WTC11 (cell line): ENCODE measurements around the gene CNTNAP5. TPM values are rescaled to one million over a fixed set of nuclear protein-coding genes. Genes with fewer than 3 reads are reported as not detected.

Experiments
- ATAC-seq: fragments of 200-7000 bp; cut with Tn5 transposase; 2 replicates; pipeline ENCODE4 v1.10.0; 2021; ENCODE audit warnings: mild to moderate bottlenecking, moderate library complexity
- CTCF ChIA-PET: fragments of 300-600 bp; sonication (Branson Sonifier 250); formaldehyde crosslinking; loops from one replicate; lab custom pipeline; 2021; ENCODE audit warnings: antibody characterized with exemption; lab: Charles Lee
- POLR2A ChIA-PET: fragments of 350-600 bp; sonication (Branson Sonifier 250); formaldehyde crosslinking; loops from one replicate; lab custom pipeline; 2021; ENCODE audit warnings: antibody characterized with exemption; lab: Charles Lee
- DNase-seq: peaks from one replicate; pipeline ENCODE4 v3.0.0; 2021; ENCODE audit warnings: low spot score
- H3K27ac Mint-ChIP-seq: 2 replicates; pipeline ENCODE4 v1.8.0; 2021; ENCODE audit warnings: mixed read lengths
- H3K27me3 Mint-ChIP-seq: 2 replicates; pipeline ENCODE4 v1.8.0; 2021; ENCODE audit warnings: low read depth, mild to moderate bottlenecking, moderate library complexity, mixed read lengths
- H3K36me3 Mint-ChIP-seq: 2 replicates; pipeline ENCODE4 v1.8.0; 2021; ENCODE audit warnings: mixed read lengths
- H3K4me1 Mint-ChIP-seq: 2 replicates; pipeline ENCODE4 v1.8.0; 2022; ENCODE audit warnings: mixed read lengths
- H3K4me3 Mint-ChIP-seq: 2 replicates; pipeline ENCODE4 v1.8.0; 2021; ENCODE audit warnings: mild to moderate bottlenecking, moderate library complexity, mixed read lengths
- H3K9me3 Mint-ChIP-seq: 2 replicates; pipeline ENCODE4 v1.8.0; 2021; ENCODE audit warnings: mixed read lengths
- CBFB ChIP-seq: sonication (generic); formaldehyde crosslinking; IDR thresholded peaks from 2 replicates; pipeline ENCODE4 v1.8.1; 2022; ENCODE audit warnings: mild to moderate bottlenecking, low read depth, missing genetic modification reagents
- CREM ChIP-seq: sonication (generic); formaldehyde crosslinking; IDR thresholded peaks from 2 replicates; pipeline ENCODE4 v1.8.1; 2022; ENCODE audit warnings: mild to moderate bottlenecking, missing genetic modification reagents, moderate library complexity
- GRHL2 ChIP-seq: fragments of 250-450 bp; sonication (Bioruptor Pico); IDR thresholded peaks from 2 replicates; pipeline ENCODE4 v1.8.0; 2022; ENCODE audit warnings: mild to moderate bottlenecking, moderate library complexity; ENCODE audit not compliant: insufficient replicate concordance, severe bottlenecking
- JUN ChIP-seq: sonication (generic); formaldehyde crosslinking; IDR thresholded peaks from 2 replicates; pipeline ENCODE4 v1.8.0; 2023; ENCODE audit warnings: mild to moderate bottlenecking, missing genetic modification reagents
- NFE2L1 ChIP-seq: sonication (generic); formaldehyde crosslinking; IDR thresholded peaks from 2 replicates; pipeline ENCODE4 v1.8.1; 2023; ENCODE audit warnings: missing genetic modification reagents
- STAT6 ChIP-seq: sonication (generic); formaldehyde crosslinking; conservative IDR thresholded peaks from 2 replicates; pipeline ENCODE4 v1.8.1; 2023; ENCODE audit warnings: mild to moderate bottlenecking, low read depth, missing genetic modification reagents, moderate library complexity
- ZNF416 ChIP-seq: fragments of 250-450 bp; sonication (Bioruptor Pico); IDR thresholded peaks from 2 replicates; pipeline ENCODE4 v1.9.0; 2021; ENCODE audit warnings: mild to moderate bottlenecking, inconsistent platforms
- ZNF425 ChIP-seq: fragments of 250-450 bp; sonication (Bioruptor Pico); conservative IDR thresholded peaks from 2 replicates; pipeline ENCODE4 v1.9.0; 2021; ENCODE audit warnings: mild to moderate bottlenecking
- ZNF671 ChIP-seq: fragments of 250-450 bp; sonication (Bioruptor Pico); IDR thresholded peaks from 2 replicates; pipeline ENCODE4 v1.8.0; 2021; ENCODE audit warnings: mild to moderate bottlenecking
- total RNA-seq: library from RNA; stranded (reverse); gene quantifications from 3 replicates; pipeline ENCODE4 v1.2.3, GENCODE V29; 2021
- TF ChIP-seq, protein P1 (sequence below): sonication (generic); formaldehyde crosslinking; IDR thresholded peaks from 2 replicates; pipeline ENCODE4 v1.8.0; 2022; ENCODE audit warnings: mild to moderate bottlenecking, missing genetic modification reagents
- TF ChIP-seq, protein P2 (sequence below): fragments of 250-450 bp; sonication (Bioruptor Pico); IDR thresholded peaks from 2 replicates; pipeline ENCODE4 v1.9.0; 2021; ENCODE audit warnings: mild to moderate bottlenecking
- TF ChIP-seq, protein P3 (sequence below): sonication (generic); formaldehyde crosslinking; IDR thresholded peaks from 2 replicates; pipeline ENCODE4 v1.8.0; 2022; ENCODE audit warnings: missing genetic modification reagents
- TF ChIP-seq, protein P4 (sequence below): fragments of 250-450 bp; sonication (Bioruptor Pico); IDR thresholded peaks from 2 replicates; pipeline ENCODE4 v1.9.0; 2021; ENCODE audit warnings: mild to moderate bottlenecking, borderline replicate concordance

CNTNAP5 gene
- total RNA-seq, 1 experiment from 2014 or later, result 0.22 TPM

- no peak overlapping the region for H3K27ac Mint-ChIP-seq
- DNase-seq (no peak), ATAC-seq (no peak)
- POLR2A ChIA-PET, result interaction anchor here (0.6 kb wide), 2 partner anchors 118 to 146 kb away, joined by 3 to 4 read pairs; no protein-coding TSS in a partner anchor
- TF ChIP-seq, protein P1, sequence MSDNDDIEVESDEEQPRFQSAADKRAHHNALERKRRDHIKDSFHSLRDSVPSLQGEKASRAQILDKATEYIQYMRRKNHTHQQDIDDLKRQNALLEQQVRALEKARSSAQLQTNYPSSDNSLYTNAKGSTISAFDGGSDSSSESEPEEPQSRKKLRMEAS (CRISPR knock-in tag), result no peak
- TF ChIP-seq GRHL2 (no peak), CBFB (CRISPR knock-in tag) (no peak), STAT6 (CRISPR knock-in tag) (no peak), CREM (CRISPR knock-in tag) (no peak), ZNF671 (CRISPR knock-in tag) (no peak), ZNF425 (CRISPR knock-in tag) (no peak), ZNF416 (no peak), JUN (CRISPR knock-in tag) (no peak), NFE2L1 (CRISPR knock-in tag) (no peak)
- TF ChIP-seq, protein P2, sequence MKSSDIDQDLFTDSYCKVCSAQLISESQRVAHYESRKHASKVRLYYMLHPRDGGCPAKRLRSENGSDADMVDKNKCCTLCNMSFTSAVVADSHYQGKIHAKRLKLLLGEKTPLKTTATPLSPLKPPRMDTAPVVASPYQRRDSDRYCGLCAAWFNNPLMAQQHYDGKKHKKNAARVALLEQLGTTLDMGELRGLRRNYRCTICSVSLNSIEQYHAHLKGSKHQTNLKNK, result no peak
- TF ChIP-seq, protein P3, sequence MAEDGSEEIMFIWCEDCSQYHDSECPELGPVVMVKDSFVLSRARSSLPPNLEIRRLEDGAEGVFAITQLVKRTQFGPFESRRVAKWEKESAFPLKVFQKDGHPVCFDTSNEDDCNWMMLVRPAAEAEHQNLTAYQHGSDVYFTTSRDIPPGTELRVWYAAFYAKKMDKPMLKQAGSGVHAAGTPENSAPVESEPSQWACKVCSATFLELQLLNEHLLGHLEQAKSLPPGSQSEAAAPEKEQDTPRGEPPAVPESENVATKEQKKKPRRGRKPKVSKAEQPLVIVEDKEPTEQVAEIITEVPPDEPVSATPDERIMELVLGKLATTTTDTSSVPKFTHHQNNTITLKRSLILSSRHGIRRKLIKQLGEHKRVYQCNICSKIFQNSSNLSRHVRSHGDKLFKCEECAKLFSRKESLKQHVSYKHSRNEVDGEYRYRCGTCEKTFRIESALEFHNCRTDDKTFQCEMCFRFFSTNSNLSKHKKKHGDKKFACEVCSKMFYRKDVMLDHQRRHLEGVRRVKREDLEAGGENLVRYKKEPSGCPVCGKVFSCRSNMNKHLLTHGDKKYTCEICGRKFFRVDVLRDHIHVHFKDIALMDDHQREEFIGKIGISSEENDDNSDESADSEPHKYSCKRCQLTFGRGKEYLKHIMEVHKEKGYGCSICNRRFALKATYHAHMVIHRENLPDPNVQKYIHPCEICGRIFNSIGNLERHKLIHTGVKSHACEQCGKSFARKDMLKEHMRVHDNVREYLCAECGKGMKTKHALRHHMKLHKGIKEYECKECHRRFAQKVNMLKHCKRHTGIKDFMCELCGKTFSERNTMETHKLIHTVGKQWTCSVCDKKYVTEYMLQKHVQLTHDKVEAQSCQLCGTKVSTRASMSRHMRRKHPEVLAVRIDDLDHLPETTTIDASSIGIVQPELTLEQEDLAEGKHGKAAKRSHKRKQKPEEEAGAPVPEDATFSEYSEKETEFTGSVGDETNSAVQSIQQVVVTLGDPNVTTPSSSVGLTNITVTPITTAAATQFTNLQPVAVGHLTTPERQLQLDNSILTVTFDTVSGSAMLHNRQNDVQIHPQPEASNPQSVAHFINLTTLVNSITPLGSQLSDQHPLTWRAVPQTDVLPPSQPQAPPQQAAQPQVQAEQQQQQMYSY (CRISPR knock-in tag), result no peak
- TF ChIP-seq, protein P4, sequence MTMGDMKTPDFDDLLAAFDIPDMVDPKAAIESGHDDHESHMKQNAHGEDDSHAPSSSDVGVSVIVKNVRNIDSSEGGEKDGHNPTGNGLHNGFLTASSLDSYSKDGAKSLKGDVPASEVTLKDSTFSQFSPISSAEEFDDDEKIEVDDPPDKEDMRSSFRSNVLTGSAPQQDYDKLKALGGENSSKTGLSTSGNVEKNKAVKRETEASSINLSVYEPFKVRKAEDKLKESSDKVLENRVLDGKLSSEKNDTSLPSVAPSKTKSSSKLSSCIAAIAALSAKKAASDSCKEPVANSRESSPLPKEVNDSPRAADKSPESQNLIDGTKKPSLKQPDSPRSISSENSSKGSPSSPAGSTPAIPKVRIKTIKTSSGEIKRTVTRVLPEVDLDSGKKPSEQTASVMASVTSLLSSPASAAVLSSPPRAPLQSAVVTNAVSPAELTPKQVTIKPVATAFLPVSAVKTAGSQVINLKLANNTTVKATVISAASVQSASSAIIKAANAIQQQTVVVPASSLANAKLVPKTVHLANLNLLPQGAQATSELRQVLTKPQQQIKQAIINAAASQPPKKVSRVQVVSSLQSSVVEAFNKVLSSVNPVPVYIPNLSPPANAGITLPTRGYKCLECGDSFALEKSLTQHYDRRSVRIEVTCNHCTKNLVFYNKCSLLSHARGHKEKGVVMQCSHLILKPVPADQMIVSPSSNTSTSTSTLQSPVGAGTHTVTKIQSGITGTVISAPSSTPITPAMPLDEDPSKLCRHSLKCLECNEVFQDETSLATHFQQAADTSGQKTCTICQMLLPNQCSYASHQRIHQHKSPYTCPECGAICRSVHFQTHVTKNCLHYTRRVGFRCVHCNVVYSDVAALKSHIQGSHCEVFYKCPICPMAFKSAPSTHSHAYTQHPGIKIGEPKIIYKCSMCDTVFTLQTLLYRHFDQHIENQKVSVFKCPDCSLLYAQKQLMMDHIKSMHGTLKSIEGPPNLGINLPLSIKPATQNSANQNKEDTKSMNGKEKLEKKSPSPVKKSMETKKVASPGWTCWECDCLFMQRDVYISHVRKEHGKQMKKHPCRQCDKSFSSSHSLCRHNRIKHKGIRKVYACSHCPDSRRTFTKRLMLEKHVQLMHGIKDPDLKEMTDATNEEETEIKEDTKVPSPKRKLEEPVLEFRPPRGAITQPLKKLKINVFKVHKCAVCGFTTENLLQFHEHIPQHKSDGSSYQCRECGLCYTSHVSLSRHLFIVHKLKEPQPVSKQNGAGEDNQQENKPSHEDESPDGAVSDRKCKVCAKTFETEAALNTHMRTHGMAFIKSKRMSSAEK (CRISPR knock-in tag), result no peak
- no peaks in the 10 kb centered on the region for H3K36me3 Mint-ChIP-seq
- H3K27me3 Mint-ChIP-seq, result no peaks in the 10 kb centered on the region
- CTCF ChIA-PET, result no interaction called here
- H3K4me1 Mint-ChIP-seq, result no peaks in the 10 kb centered on the region
- no peak overlapping the region for H3K4me3 Mint-ChIP-seq
- H3K9me3 Mint-ChIP-seq, result no peaks in the 10 kb centered on the region; the same call in 1 of the 2 replicates
Observed at GRCh38 chr2:124623560-124623959, 598.5 kb downstream of the CNTNAP5 start.
